ENCODE measurements around the gene TBC1D21.
"Not testable (repeated sequence)": the region's sequence is repeated elsewhere in the genome, so short reads cannot be mapped to it uniquely, and the experiment has no call there.

TBC1D21 gene

DNA sequence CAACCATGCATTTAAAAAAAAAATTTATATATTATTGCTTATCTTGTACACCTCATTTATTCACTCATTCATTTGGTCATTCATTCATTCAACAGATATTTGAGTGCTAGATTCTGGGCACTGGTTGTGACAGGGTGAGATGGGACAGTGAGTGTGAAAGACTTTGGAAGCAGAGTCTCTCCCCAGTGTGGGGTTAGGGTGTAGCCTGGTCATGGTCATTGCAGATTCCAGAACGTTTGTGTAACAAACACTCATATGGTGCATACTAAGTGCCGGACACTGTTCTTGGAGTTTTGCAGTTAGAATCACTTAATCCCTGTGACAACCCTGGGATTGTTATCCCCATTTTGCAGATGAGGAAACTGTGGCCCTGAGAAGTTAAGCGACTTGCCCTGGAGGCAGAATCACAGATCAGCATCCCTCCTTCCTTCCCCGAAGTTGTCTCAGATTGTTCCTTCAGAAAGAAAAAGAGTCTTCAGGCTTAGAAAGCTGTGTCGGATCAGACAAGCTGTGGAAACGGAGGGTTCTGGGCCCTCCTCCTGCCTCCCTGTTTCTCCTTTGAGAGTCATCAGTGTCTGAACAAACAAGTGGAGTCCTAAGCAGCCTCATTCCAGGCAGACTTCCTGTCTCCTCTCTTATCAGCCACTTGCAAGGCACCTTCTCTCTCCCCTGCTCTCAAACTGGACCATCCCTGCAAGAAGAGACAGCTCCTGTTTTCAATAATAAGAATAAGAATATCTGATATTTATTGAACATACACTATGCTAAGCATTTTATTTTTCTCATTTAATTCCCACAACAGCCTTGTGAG, 59.2 kb downstream of the TBC1D21 start:
- no peak for DNase-seq

DNA sequence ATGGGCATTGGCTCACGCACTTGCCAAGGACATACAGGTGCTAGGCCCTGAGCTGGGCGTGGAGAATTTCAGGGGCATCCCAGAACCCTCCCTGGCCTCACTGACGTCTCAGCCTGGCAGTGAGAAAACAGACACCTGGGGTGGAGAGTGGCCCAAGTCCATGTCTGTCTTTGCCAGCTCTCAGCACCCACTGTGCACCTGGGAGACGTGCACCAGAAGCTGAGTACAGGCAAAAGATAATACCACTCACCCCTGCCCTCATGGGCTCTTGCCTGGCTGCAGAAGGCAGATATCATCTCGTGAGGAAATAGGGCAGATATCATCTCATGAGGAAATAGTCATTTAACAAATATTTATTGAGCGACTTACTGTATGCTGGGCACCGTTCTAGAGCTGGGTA, 60.9 kb downstream of the TBC1D21 start:
- no peak for DNase-seq

DNA sequence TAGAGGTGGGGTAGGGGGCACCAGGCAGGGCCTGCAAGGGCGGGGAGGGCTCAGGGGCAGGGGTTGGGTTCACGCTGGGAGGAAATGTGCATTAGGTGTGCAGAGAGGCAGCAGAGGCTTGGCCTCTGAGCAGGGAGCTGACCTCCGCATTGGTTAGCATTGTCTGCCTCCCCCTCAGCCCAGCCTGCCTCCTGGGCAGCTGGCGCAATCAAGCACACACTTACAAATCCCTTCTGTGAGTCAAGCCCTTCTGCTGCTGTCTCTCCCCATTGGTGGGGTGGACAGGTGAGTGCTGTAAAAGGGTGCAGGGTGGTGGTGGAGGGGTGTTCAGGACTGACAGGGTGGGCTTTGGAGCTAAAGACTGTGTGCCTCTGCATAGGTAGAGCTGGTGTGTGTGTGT, 62.2 kb downstream of the TBC1D21 start:
- DNase-seq: no peak

DNA sequence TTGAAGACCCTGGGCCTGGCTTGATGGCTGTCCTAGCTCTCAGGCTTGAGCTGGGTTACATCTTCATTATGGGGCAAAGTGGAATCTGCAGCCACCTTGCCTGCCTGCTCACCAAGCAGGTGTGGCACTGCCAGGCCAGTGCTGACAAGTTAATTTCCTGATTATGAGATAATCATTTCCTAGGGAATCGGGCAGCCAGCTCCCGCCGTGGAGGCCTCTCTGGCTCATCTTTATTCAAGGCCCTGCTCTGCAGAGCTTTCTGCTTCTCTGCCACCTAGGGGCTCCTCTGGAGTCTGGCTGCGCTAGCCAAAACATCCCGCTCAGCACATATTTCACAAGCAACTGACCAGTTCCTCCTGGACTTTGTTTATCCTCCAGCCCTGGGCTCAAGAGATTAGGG, 62.8 kb downstream of the TBC1D21 start:
- no peak for DNase-seq

DNA sequence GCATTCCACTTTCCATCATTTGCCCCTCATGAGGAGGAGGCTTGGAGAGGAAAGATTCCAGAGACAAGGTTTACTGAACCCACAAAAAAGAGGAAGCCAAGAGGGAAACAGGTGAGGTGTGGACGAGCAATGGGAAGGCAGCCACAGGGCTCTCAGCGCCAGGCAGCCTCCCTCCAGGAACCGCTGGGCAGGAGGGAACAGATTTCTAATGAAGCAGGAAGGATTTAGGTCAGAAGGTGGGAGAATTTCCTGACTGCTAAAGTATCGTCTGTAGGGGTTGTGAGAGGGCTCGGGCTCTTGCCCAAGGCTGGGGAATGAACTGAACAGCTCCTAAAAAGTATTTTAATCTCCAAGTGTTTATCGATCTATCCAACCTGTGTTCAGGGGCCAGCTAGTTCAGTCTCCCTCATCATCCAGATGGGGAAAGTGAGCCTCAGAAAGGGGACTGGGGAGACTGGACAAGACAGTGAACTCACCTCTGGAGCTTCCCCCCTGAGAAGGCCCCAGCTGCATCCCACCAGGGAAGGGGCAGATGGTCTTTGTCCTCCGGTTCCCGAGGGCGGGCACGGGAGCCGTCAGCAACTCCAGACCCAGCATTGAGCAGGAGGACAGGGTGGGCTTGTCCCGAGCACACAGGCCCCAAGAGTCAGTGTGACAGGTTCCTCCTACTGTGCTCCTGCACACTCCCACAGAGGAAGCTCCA, 63.4 kb downstream of the TBC1D21 start:
- DNase-seq: no peak

DNA sequence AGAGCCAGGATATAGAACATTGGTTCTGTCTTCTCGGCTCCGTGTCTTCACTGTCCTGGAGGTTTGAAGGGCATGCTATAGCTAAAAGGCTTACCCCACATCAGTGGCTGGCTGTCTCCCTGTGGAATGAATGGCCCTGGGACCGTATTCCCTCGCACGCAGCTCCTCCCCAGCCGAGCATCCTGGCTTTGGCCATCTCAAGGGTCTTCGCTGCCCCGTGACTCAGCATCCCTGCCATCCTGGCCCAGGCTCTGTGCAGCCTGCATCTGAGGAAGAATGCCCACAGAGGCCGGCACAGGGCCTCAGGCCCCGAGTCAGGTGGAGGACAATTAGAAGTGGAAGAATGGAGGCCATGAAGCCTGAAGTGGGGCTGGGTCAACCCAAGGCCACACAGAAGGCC, 63.9 kb downstream of the TBC1D21 start:
- DNase-seq: no peak

DNA sequence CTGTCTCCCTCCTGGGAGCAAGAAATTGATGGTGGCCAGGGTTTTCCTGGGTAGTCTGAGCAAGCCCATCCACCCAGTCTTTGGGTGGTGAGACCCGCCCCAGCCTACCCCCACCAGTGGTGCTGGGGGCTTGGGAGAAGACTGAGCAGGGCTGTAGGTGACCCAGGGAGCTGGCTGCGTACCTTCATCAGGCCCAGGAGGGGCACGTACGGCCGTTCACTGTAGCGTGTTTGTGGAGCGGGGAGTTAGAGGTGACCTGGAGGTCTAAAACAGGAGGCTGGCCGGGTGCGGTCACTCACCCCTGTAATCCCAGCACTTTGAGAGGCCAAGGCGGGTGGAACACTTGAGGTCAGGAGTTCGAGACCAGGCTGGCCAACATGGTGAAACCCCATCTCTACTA, 64.4 kb downstream of the TBC1D21 start:
- no peak for DNase-seq

DNA sequence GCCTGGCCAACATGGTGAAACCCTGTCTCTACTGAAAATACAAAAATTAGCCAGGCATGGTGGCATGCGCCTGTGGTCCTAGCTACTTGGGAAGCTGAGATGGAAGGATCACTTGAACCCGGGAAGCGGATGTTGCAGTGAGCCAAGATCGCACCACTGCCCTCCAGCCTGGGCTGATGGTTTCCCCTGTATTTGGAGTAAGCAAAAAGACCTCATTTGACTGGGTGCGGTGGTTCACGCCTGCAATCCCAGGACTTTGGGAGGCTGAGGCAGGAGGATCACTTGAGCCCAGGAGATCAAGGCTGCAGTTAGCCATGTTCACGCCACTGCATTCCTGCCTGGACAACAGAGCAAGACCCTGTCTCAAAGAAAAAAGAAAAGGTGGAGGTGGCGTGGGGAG, 65.2 kb downstream of the TBC1D21 start:
- not testable (repeated sequence) for DNase-seq
